T47D (cell line): ENCODE results near the gene FCAMR.

Source experiments
- DNase-seq, 2 experiments: peaks; one replicate each; pipeline versions ENCODE4 v3.0.0 to v3.0.0-alpha.2; 2011 to 2012; ENCODE audit warnings: low read depth in 1 of 2, low spot score in 1 of 2
- JUND ChIP-seq: IDR thresholded peaks from 2 replicates; pipeline ENCODE4 v1.6.1; 2012; ENCODE audit warnings: low read depth
- in situ Hi-C: cut with HindIII; loops from 2 replicates; pipeline ENCODE4 v1.10.0; 2016; ENCODE audit warnings: low sequenced_read_pairs, low pct_unique_long_range_greater_than_20kb

Gene FCAMR

GRCh38 chr1:206915030-206915735 is 55.1 kb downstream of the FCAMR start:
- no peak for TF ChIP-seq JUND
- in situ Hi-C loops = no loop called here
- no peak for DNase-seq

- in situ Hi-C loops = no loop called here
- DNase-seq = no peak
- no peak for TF ChIP-seq JUND
These were observed 56.3 kb downstream of the FCAMR start for GRCh38 chr1:206913766-206914537.

DNA sequence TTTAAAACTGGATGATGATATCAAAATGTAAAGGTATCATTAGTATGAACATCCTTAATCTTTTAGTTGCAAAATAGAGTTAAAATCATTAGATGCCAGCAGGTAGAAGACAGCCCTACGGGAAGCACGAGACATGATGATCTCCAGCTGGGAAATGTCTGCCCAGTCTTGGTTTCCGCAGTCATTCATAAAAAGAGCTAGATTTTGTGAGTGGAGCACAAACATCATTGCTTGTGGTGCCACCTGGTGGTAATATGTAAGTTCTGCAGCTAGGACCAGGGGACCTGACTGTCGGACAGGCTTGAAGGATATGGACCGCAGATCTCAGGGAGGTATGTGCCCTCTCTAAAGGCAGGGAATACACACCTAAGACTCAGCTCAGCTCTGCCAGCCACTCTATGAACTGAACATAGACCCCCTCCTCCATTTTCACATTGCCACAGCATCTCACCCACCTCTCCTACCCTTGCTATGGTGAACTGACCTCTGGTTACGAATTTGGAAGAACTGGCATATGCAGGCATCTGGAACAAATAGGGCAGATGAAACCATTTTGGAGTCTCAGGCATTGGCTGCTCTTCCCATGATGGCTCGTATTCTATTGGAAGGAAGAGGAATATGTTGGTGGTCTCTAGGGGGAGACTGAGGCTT is 57.7 kb downstream of the FCAMR start:
- no peak for TF ChIP-seq JUND
- in situ Hi-C loops = no loop called here
- DNase-seq = peak; percentile 88 to 90

DNA sequence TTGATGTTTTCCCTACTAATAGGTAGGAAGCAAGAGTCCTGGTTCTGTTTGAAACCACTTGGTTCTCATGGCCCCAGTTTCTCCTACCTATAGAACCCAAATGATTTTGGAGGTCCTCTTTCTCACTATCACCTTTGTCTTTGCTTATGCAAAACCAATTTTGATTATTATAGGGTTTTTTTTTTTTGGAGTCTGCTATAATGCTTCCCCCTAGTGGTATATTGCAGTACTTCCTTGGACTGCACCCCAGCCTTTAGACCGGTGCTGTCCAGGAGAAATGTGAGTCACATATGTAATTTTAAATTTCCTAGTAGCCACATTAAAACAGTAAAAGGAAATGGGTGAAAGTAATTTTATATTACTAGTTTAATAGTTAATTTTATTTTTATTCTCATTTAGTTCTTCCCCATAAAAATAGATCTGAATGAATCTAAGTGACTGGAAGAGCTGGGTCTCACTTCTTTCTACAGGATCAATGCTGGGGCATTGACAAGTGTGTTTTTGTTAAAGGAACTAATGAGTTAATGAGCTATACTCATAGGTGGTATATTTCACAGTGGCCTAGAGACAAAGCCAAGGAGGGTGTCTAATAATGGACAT is 59.1 kb downstream of the FCAMR start:
- TF ChIP-seq JUND = no peak
- peak; percentile 58 to 71 for DNase-seq
- in situ Hi-C loops = no loop called here

DNA sequence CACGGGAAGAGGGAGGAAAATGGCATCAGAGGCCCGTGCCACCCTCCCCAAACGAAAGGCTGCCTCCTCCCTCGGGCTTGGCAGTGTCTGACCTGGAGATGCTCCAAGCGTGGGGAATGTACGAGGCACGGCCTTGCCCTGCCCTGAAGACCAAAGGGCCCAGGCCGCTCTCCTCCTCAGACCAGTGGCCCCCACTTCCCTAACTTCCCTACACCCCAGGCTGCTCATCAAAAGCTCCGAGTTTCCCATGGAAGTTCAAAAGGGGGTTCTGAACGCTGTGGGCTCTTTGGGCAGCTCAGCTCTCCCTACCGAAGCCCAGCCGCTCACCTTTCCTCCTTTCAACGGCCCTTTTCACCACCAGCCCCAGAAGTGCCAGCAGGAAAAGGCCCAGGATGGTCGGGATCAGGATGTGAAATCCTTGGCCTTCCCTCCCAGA is 60.4 kb downstream of the FCAMR start:
- TF ChIP-seq JUND = no peak
- no peak for DNase-seq
- in situ Hi-C loops = no loop called here

GRCh38 chr1:206909161-206909882 is 60.9 kb downstream of the FCAMR start:
- peak; percentile 67 to 90 for DNase-seq
- no peak for TF ChIP-seq JUND
- in situ Hi-C loops = no loop called here

- no peak for DNase-seq
- in situ Hi-C loops = no loop called here
- no peak for TF ChIP-seq JUND
These were observed 62.2 kb downstream of the FCAMR start for GRCh38 chr1:206908038-206908437.
